GM12875 (cell line): ENCODE measurements around the gene FAM219B.

ENCODE experiments used
- H3K4me3 ChIP-seq: one replicate; pipeline ENCODE4 v1.5.1; 2011; ENCODE audit warnings: low read depth, low read length, control low read depth
- TF ChIP-seq, protein P1 (sequence below): IDR thresholded peaks from 2 replicates; pipeline ENCODE4 v1.5.1; 2011; ENCODE audit warnings: low read depth, mild to moderate bottlenecking, control low read depth, inconsistent platforms, low read length, moderate library complexity, borderline replicate concordance; ENCODE audit not compliant: insufficient read depth

Gene FAM219B

GRCh38 chr15:74885461-74885860, 21.2 kb downstream of the FAM219B start:
- TF ChIP-seq, protein P1, sequence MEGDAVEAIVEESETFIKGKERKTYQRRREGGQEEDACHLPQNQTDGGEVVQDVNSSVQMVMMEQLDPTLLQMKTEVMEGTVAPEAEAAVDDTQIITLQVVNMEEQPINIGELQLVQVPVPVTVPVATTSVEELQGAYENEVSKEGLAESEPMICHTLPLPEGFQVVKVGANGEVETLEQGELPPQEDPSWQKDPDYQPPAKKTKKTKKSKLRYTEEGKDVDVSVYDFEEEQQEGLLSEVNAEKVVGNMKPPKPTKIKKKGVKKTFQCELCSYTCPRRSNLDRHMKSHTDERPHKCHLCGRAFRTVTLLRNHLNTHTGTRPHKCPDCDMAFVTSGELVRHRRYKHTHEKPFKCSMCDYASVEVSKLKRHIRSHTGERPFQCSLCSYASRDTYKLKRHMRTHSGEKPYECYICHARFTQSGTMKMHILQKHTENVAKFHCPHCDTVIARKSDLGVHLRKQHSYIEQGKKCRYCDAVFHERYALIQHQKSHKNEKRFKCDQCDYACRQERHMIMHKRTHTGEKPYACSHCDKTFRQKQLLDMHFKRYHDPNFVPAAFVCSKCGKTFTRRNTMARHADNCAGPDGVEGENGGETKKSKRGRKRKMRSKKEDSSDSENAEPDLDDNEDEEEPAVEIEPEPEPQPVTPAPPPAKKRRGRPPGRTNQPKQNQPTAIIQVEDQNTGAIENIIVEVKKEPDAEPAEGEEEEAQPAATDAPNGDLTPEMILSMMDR: no peak
- no peak overlapping the region for H3K4me3 ChIP-seq

GRCh38 chr15:74884428-74885223, 22.0 kb downstream of the FAM219B start:
- TF ChIP-seq, protein P1: no peak
- H3K4me3 ChIP-seq: no peak overlapping the region

- TF ChIP-seq, protein P1: no peak
- H3K4me3 ChIP-seq: no peak overlapping the region
Measured at GRCh38 chr15:74882528-74882927, 24.1 kb downstream of the FAM219B start.

DNA sequence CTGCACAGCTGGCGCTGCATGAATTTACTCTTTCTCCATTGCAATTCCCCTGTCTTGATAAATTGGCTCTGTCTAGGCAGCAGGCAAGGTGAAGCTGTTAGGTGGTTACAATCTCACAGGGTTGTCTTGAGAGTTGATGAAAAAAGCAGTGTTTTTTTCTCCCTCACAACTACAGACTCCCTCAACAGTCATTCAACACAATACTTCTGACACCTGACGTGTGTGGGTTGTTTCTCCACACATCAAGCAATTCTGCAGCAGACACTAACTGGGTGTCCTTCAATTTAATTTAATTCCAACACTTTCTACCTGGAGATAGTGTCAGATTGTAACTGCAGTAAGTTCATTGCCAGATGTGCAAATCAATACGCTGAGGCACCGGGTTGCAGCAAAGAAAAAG, 28.4 kb downstream of the FAM219B start:
- H3K4me3 ChIP-seq: no peak overlapping the region
- TF ChIP-seq, protein P1: no peak

- TF ChIP-seq, protein P1: no peak
- peak overlapping the region; percentile 61 for H3K4me3 ChIP-seq
Measured at GRCh38 chr15:74873756-74874424, 32.8 kb downstream of the FAM219B start.

GRCh38 chr15:74873036-74873755, 33.5 kb downstream of the FAM219B start, which contains the start of gene SCAMP2:
SCAMP2 (minus strand) TSS chr15:74873365; CDS start chr15:74873255, 110 bp downstream.
- TF ChIP-seq, protein P1: no peak
- peak within 1 kb of the TSS; percentile 88 for H3K4me3 ChIP-seq

- TF ChIP-seq, protein P1: no peak
- peak overlapping the region; percentile 88 for H3K4me3 ChIP-seq
Measured at GRCh38 chr15:74872702-74873035, 34.0 kb downstream of the FAM219B start.
